Erythroblast (primary cell): ENCODE data around the gene SMIM10L2A.

Experiments
- GATA1 ChIP-seq: IDR thresholded peaks from 2 replicates; pipeline ENCODE4 v1.6.1; 2011; ENCODE audit warnings: low read depth, mild to moderate bottlenecking, control low read depth, low read length, moderate library complexity
- POLR2A ChIP-seq: IDR thresholded peaks from 2 replicates; pipeline ENCODE4 v1.6.1; 2011; ENCODE audit warnings: mild to moderate bottlenecking, low read length

DNA sequence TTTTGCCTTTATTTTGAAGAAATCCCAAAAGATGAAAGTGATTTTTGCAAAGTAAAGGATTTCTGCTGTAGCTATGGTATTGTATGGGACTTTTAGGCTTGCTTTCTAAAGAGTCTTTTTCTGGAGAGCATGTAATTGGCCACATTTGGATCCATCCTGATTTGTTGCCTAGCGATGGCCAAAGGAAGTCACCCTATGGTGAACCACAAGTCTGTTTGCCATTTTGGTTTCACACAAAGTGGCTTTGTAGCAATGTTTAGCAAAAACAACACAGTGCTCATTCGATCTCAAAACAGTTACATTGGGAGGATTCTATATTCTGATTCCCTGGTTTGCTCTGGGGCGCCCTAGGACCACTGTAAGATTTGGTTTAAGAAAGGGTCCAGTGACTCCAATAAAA is 54.6 kb downstream of the SMIM10L2A start:
- TF ChIP-seq POLR2A (no peak), GATA1 (no peak)
